Measurements from ENCODE around the gene RBM25. TPM values are rescaled to one million over a fixed set of nuclear protein-coding genes. Genes with fewer than 3 reads are reported as not detected.
A peak's percentile ranks its signal among the peaks of the same experiment; 100 is the strongest.

The RBM25 gene
- total and polyA plus RNA-seq, 12 donors = 13.5 to 51.4 (median 39.9) TPM

GRCh38 chr14:73153272-73153671 lies 94.9 kb downstream of the RBM25 start:
- no peaks in the 10 kb centered on the region for H3K9me3 ChIP-seq
- no peak overlapping the region for H3K27ac ChIP-seq
- no peak for TF ChIP-seq CTCF (IDR thresholded peaks at IDR 0.05)
- intact Hi-C loops (cut with DNase I) = no loop called here
- no peaks in the 10 kb centered on the region for H3K4me1 ChIP-seq
- no peaks in the 10 kb centered on the region for H3K27me3 ChIP-seq
- no peak for DNase-seq
- no peak overlapping the region for H3K4me3 ChIP-seq
- H3K36me3 ChIP-seq = peaks cover 0 to 100% (median 51%) of the 10 kb centered on the region in 9 donors
- ATAC-seq = peak in 4 of 8 donors; percentile 27 to 53 (median 38)

DNA sequence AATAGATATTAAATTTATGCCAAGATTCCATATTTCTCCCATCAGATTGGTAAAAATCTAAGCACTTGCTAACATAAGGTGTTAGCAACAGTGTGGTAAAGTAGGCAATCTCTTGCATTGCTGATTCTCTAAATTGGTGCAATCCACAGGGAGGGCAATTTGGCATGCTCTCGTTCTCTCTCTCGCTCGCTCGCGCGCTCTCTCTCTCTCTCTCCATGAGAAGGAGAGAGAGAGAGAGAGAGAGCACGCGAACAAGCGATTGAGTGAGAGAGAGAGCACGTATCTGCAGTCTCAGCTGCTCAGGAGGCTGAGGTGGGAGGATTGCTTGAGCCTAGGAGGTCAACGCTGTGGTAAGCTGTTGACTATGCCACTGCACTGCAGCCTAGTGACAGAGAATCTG lies 103.9 kb downstream of the RBM25 start:
- H3K36me3 ChIP-seq = peaks cover 0 to 100% (median 34%) of the 10 kb centered on the region in 9 donors
- H3K27me3 ChIP-seq = no peaks in the 10 kb centered on the region
- TF ChIP-seq CTCF (IDR thresholded peaks at IDR 0.05) = no peak
- no peaks in the 10 kb centered on the region for H3K9me3 ChIP-seq
- no peak overlapping the region for H3K27ac ChIP-seq
- intact Hi-C loops (cut with DNase I) = no loop called here
- no peak overlapping the region for H3K4me3 ChIP-seq
- WGBS, 2 donors = 89 to 95% methylated on average over 11 of the region's 11 CpGs
- ATAC-seq = no peak
- no peak for DNase-seq
- no peaks in the 10 kb centered on the region for H3K4me1 ChIP-seq

GRCh38 chr14:73166399-73166798 lies 108.1 kb downstream of the RBM25 start:
- H3K36me3 ChIP-seq = peaks cover 0 to 100% (median 24%) of the 10 kb centered on the region in 9 donors
- H3K27me3 ChIP-seq = no peaks in the 10 kb centered on the region
- no peak overlapping the region for H3K4me3 ChIP-seq
- TF ChIP-seq CTCF (IDR thresholded peaks at IDR 0.05) = no peak
- ATAC-seq (no peak), DNase-seq (no peak)
- WGBS, 2 donors = 74 to 89% methylated on average over 1 of the region's 1 CpG
- no peak overlapping the region for H3K27ac ChIP-seq
- no peaks in the 10 kb centered on the region for H3K9me3 ChIP-seq
- intact Hi-C loops (cut with DNase I) = no loop called here
- H3K4me1 ChIP-seq = no peaks in the 10 kb centered on the region

GRCh38 chr14:73167727-73168126 lies 109.4 kb downstream of the RBM25 start:
- Histone ChIP-seq H3K36me3 (peaks cover 0 to 100% (median 35%) of the 10 kb centered on the region in 9 donors), H3K27me3 (no peaks in the 10 kb centered on the region)

More at GRCh38 chr14:73167727-73168126, 109.4 kb downstream of the RBM25 start:
- whole genome bisulfite sequencing, 2 donors = 82 to 91% methylated on average over 4 of the region's 4 CpGs
- H3K9me3 ChIP-seq = no peaks in the 10 kb centered on the region
- no peak overlapping the region for H3K4me3 ChIP-seq
- H3K4me1 ChIP-seq = no peaks in the 10 kb centered on the region
- no peak for ATAC-seq
- no peak for DNase-seq
- no peak for TF ChIP-seq CTCF (IDR thresholded peaks at IDR 0.05)
- intact Hi-C loops (cut with DNase I) = no loop called here
- H3K27ac ChIP-seq = no peak overlapping the region
